ENCODE data around the gene TBC1D1.

TBC1D1 gene

DNA sequence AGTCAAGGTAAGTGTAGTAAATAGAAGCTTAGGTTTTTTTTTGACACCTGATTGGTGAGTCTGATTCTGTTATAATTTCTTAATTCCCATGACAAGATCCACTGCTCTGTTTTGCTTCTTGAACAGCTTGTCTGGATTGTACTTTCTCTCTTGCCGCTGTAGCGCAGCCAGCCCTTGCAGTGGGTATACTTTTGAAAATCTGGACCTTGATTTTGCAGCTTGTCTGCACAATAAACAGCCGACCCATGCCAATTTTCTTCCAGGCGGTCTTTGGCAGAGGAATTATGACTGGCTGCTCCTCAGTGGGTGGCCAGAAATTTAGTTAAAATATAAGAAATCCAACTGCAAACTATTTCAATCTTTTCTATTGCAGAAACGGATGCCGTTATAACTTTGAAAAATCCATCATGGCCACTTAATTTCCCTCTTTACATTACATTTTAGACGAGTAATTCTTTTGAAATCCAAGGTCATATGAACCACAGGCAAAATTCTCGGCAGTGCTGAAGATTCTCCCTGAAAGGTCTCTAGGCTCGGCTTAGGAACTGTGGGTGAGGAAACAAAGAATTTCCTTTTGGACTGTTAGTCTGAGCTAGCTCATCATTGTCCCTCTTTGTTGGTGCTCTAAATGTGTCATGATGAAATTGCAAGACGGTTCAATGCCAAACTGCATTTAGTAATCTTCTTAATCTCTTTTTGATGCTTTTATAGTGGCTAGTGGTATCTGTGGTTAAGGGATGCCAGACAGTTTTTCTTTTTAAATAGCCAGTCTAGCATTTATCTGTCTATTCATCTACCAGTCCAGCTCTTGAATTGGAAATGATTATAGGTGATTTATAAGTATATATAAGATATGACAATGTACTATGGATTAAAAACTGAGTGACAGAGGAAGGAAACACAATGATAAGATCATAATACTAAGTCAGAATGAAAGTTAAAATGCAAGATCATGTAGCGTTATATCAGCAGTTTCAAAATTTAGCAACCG is 37.8 kb downstream of the TBC1D1 start:
- Histone ChIP-seq H3K27me3 (ENCODE audit: control insufficient read depth, low read length) (no peaks in the 10 kb centered on the region), H3K36me3 (ENCODE audit: control insufficient read depth, low read length) (0 out of 2 replicates have a peak, but pooled peaks cover 3% of the 10 kb centered on the region), H3K79me2 (ENCODE audit: control insufficient read depth, low read length) (no peaks in the 10 kb centered on the region), H3F3A (ENCODE audit: control insufficient read depth, insufficient read depth) (no peaks in the 10 kb centered on the region), H3K9me3 (ENCODE audit: control insufficient read depth, insufficient read depth, low read length) (no peaks in the 10 kb centered on the region), H4K20me1 (ENCODE audit: control insufficient read depth, insufficient read depth, low read depth, low read length) (peaks cover 4% of the 10 kb centered on the region; the same call in 1 of the 2 replicates), H3K4me1 (ENCODE audit: control insufficient read depth, low read length) (no peaks in the 10 kb centered on the region), H3K9me2 (replicated peaks; ENCODE audit: control insufficient read depth, low read length) (no peaks in the 10 kb centered on the region), H3K4me2 (ENCODE audit: low read length) (no peak overlapping the region), H3K4me3 (ENCODE audit: low read length) (no peak overlapping the region), H3K27ac (ENCODE audit: low read depth, low read length) (no peak overlapping the region)
- TF ChIP-seq EZH2phosphoT487 (IDR thresholded peaks at IDR 0.05; ENCODE audit: borderline replicate concordance, low read length) (no peak), CTCF (IDR thresholded peaks at IDR 0.05; ENCODE audit: low read depth, low read length, poor library complexity, severe bottlenecking) (no peak)

DNA sequence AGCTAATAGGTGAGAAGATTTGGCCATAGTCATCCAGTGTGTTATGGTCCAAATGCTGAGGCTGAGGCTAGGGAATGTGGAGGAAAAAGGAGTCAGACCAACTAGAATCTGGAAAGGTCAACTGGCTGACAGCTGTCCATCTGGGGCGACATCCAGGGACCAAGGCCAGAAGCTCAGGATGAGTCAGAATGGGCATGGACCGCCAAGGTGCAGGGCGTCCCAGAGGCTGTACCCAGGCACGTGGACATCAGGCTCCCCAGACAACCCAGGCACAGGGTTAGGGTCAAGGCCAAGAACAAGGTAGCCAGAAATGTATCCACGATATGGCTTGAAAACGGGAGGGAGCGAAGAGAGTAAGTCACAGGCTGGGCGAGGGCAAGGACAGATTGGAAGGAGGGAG is 43.2 kb downstream of the TBC1D1 start:
- Histone ChIP-seq H4K20me1 (ENCODE audit: control insufficient read depth, insufficient read depth, low read depth, low read length) (no peaks in the 10 kb centered on the region), H3F3A (ENCODE audit: control insufficient read depth, insufficient read depth) (no peaks in the 10 kb centered on the region), H3K4me3 (ENCODE audit: low read length) (no peak overlapping the region), H3K9me2 (replicated peaks; ENCODE audit: control insufficient read depth, low read length) (no peaks in the 10 kb centered on the region), H3K27me3 (ENCODE audit: control insufficient read depth, low read length) (no peaks in the 10 kb centered on the region), H3K79me2 (ENCODE audit: control insufficient read depth, low read length) (no peaks in the 10 kb centered on the region), H3K27ac (ENCODE audit: low read depth, low read length) (no peak overlapping the region), H3K9me3 (ENCODE audit: control insufficient read depth, insufficient read depth, low read length) (no peaks in the 10 kb centered on the region), H3K36me3 (ENCODE audit: control insufficient read depth, low read length) (0 out of 2 replicates have a peak, but pooled peaks cover 3% of the 10 kb centered on the region), H3K4me1 (ENCODE audit: control insufficient read depth, low read length) (no peaks in the 10 kb centered on the region), H3K4me2 (ENCODE audit: low read length) (no peak overlapping the region)
- TF ChIP-seq CTCF (IDR thresholded peaks at IDR 0.05; ENCODE audit: low read depth, low read length, poor library complexity, severe bottlenecking) (no peak), EZH2phosphoT487 (IDR thresholded peaks at IDR 0.05; ENCODE audit: borderline replicate concordance, low read length) (no peak)

- TF ChIP-seq CTCF (IDR thresholded peaks at IDR 0.05; ENCODE audit: low read depth, low read length, poor library complexity, severe bottlenecking) (no peak), EZH2phosphoT487 (IDR thresholded peaks at IDR 0.05; ENCODE audit: borderline replicate concordance, low read length) (no peak)
- Histone ChIP-seq H3K27me3 (ENCODE audit: control insufficient read depth, low read length) (no peaks in the 10 kb centered on the region), H3K4me1 (ENCODE audit: control insufficient read depth, low read length) (no peaks in the 10 kb centered on the region), H3K9me3 (ENCODE audit: control insufficient read depth, insufficient read depth, low read length) (no peaks in the 10 kb centered on the region), H3K9me2 (replicated peaks; ENCODE audit: control insufficient read depth, low read length) (no peaks in the 10 kb centered on the region), H3K36me3 (ENCODE audit: control insufficient read depth, low read length) (0 out of 2 replicates have a peak, but pooled peaks cover 3% of the 10 kb centered on the region), H3K27ac (ENCODE audit: low read depth, low read length) (no peak overlapping the region), H3K4me2 (ENCODE audit: low read length) (no peak overlapping the region), H4K20me1 (ENCODE audit: control insufficient read depth, insufficient read depth, low read depth, low read length) (no peaks in the 10 kb centered on the region), H3K4me3 (ENCODE audit: low read length) (no peak overlapping the region), H3K79me2 (ENCODE audit: control insufficient read depth, low read length) (no peaks in the 10 kb centered on the region), H3F3A (ENCODE audit: control insufficient read depth, insufficient read depth) (no peaks in the 10 kb centered on the region)
Observed at GRCh38 chr4:37934609-37935008, 43.7 kb downstream of the TBC1D1 start.

All from DOHH2 (cell line).